SH-SY5Y (cell line): ENCODE data around the gene MYOCD.

Experiments used
- GATA2 ChIP-seq: IDR thresholded peaks from 2 replicates; pipeline ENCODE4 v1.6.1; 2011; ENCODE audit warnings: mild to moderate bottlenecking, low read depth, low read length
- GATA3 ChIP-seq: IDR thresholded peaks from 2 replicates; pipeline ENCODE4 v1.6.1; 2011; ENCODE audit warnings: low read depth, mild to moderate bottlenecking, low read length, moderate library complexity

GRCh38 chr17:12773153-12773552 lies 107.5 kb downstream of the MYOCD start:
- no peak for TF ChIP-seq GATA3
- TF ChIP-seq GATA2 = no peak
